ENCODE results near the gene JAG1.
A peak's percentile ranks its signal among the peaks of the same experiment; 100 is the strongest.

The JAG1 gene

GRCh38 chr20:10667560-10668167, 6.1 kb downstream of the JAG1 start:
- no peak for DNase-seq
- peaks cover 19 to 32% of the 10 kb centered on the region in 2 experiments for H3K4me1 ChIP-seq (ENCODE audit: control insufficient read depth in 1 of 2, insufficient read depth in 2 of 2, low read length in 2 of 2)
- no peak overlapping the region for H2AFZ ChIP-seq (ENCODE audit: insufficient read depth, low read length, poor library complexity)

GRCh38 chr20:10667077-10667401, 6.8 kb downstream of the JAG1 start:
- H3K23ac ChIP-seq (ENCODE audit: low read length) = no peak overlapping the region
- H2AK5ac ChIP-seq (ENCODE audit: low read length) = no peak overlapping the region
- peak overlapping the region; percentile 29 for H3K14ac ChIP-seq (ENCODE audit: low read length)
- no peak overlapping the region for H4K8ac ChIP-seq (ENCODE audit: low read depth, low read length)
- peak overlapping the region; percentile 34 for H2BK12ac ChIP-seq (ENCODE audit: low read length)
- no peak overlapping the region for H3K4ac ChIP-seq (ENCODE audit: low read depth, low read length)
- no peaks in the 10 kb centered on the region for H3K27me3 ChIP-seq (ENCODE audit: insufficient read depth, low read length)
- H3K9me3 ChIP-seq (ENCODE audit: insufficient read depth, low read depth, low read length) = peaks cover 2% of the 10 kb centered on the region
- no peak overlapping the region for H3K4me3 ChIP-seq (ENCODE audit: low read depth, low read length)
- H2BK120ac ChIP-seq (ENCODE audit: insufficient read depth, low read length, poor library complexity) = no peak overlapping the region
- peaks cover 1% of the 10 kb centered on the region for H3K79me2 ChIP-seq (ENCODE audit: control insufficient read depth, insufficient read depth, low read length, poor library complexity)
- H3K27ac ChIP-seq (ENCODE audit: low read depth, low read length) = peak overlapping the region; percentile 69
- no peak overlapping the region for H2AFZ ChIP-seq (ENCODE audit: insufficient read depth, low read length, poor library complexity)
- H2BK5ac ChIP-seq (ENCODE audit: low read depth, low read length, poor library complexity) = no peak overlapping the region
- no peak overlapping the region for H3K9ac ChIP-seq (ENCODE audit: low read length)
- WGBS (ENCODE audit: extremely low coverage, insufficient coverage, insufficient read length) = no CpG with 5 or more reads among the region's 21 CpGs
- H3K36me3 ChIP-seq (ENCODE audit: control insufficient read depth in 1 of 2, insufficient read depth in 2 of 2, low read length in 2 of 2) = peaks cover 21 to 51% of the 10 kb centered on the region in 2 experiments
- no peak overlapping the region for H3K18ac ChIP-seq (ENCODE audit: low read length)
- peaks cover 24 to 37% of the 10 kb centered on the region in 2 experiments for H3K4me1 ChIP-seq (ENCODE audit: control insufficient read depth in 1 of 2, insufficient read depth in 2 of 2, low read length in 2 of 2)
- no peak for DNase-seq
- peaks cover 9% of the 10 kb centered on the region for H3K79me1 ChIP-seq (ENCODE audit: low read length)
- H4K91ac ChIP-seq (ENCODE audit: low read depth, low read length) = peak overlapping the region; percentile 50
- no peak overlapping the region for H3K4me2 ChIP-seq (ENCODE audit: low read length)
- no peak overlapping the region for H4K12ac ChIP-seq (ENCODE audit: low read depth, low read length)

More at GRCh38 chr20:10667560-10668167, 6.1 kb downstream of the JAG1 start:
- H3K27ac ChIP-seq (ENCODE audit: low read depth, low read length) = no peak overlapping the region
- peaks cover 8% of the 10 kb centered on the region for H3K79me2 ChIP-seq (ENCODE audit: control insufficient read depth, insufficient read depth, low read length, poor library complexity)
- H3K14ac ChIP-seq (ENCODE audit: low read length) = no peak overlapping the region
- H3K4me2 ChIP-seq (ENCODE audit: low read length) = no peak overlapping the region
- peaks cover 19 to 47% of the 10 kb centered on the region in 2 experiments for H3K36me3 ChIP-seq (ENCODE audit: control insufficient read depth in 1 of 2, insufficient read depth in 2 of 2, low read length in 2 of 2)
- no peak overlapping the region for H2BK12ac ChIP-seq (ENCODE audit: low read length)
- H4K8ac ChIP-seq (ENCODE audit: low read depth, low read length) = no peak overlapping the region
- no peaks in the 10 kb centered on the region for H3K27me3 ChIP-seq (ENCODE audit: insufficient read depth, low read length)
- WGBS (ENCODE audit: extremely low coverage, insufficient coverage, insufficient read length) = no CpG with 5 or more reads among the region's 6 CpGs
- no peak overlapping the region for H3K4me3 ChIP-seq (ENCODE audit: low read depth, low read length)
- no peak overlapping the region for H3K18ac ChIP-seq (ENCODE audit: low read length)
- H2AK5ac ChIP-seq (ENCODE audit: low read length) = no peak overlapping the region
- no peak overlapping the region for H3K23ac ChIP-seq (ENCODE audit: low read length)
- H2BK5ac ChIP-seq (ENCODE audit: low read depth, low read length, poor library complexity) = no peak overlapping the region
- no peak overlapping the region for H4K91ac ChIP-seq (ENCODE audit: low read depth, low read length)
- H3K9me3 ChIP-seq (ENCODE audit: insufficient read depth, low read depth, low read length) = peaks cover 1% of the 10 kb centered on the region
- H3K4ac ChIP-seq (ENCODE audit: low read depth, low read length) = no peak overlapping the region
- H3K9ac ChIP-seq (ENCODE audit: low read length) = no peak overlapping the region
- no peak overlapping the region for H2BK120ac ChIP-seq (ENCODE audit: insufficient read depth, low read length, poor library complexity)
- H3K79me1 ChIP-seq (ENCODE audit: low read length) = peaks cover 16% of the 10 kb centered on the region
- no peak overlapping the region for H4K12ac ChIP-seq (ENCODE audit: low read depth, low read length)

GRCh38 chr20:10666221-10667076, 7.3 kb downstream of the JAG1 start:
- H3K23ac ChIP-seq (ENCODE audit: low read length) = no peak overlapping the region

GRCh38 chr20:10665791-10666190, 8.0 kb downstream of the JAG1 start:
- no peak overlapping the region for H4K12ac ChIP-seq (ENCODE audit: low read depth, low read length)
- peaks cover 27 to 61% of the 10 kb centered on the region in 2 experiments for H3K36me3 ChIP-seq (ENCODE audit: control insufficient read depth in 1 of 2, insufficient read depth in 2 of 2, low read length in 2 of 2)
- H3K4me2 ChIP-seq (ENCODE audit: low read length) = no peak overlapping the region
- DNase-seq = no peak
- no peak overlapping the region for H4K91ac ChIP-seq (ENCODE audit: low read depth, low read length)
- no peak overlapping the region for H3K9ac ChIP-seq (ENCODE audit: low read length)
- no peak overlapping the region for H3K23ac ChIP-seq (ENCODE audit: low read length)
- H3K27me3 ChIP-seq (ENCODE audit: insufficient read depth, low read length) = no peaks in the 10 kb centered on the region
- H3K9me3 ChIP-seq (ENCODE audit: insufficient read depth, low read depth, low read length) = peaks cover 5% of the 10 kb centered on the region
- H2AK5ac ChIP-seq (ENCODE audit: low read length) = no peak overlapping the region
- peaks cover 8% of the 10 kb centered on the region for H3K79me1 ChIP-seq (ENCODE audit: low read length)
- no peak overlapping the region for H3K4ac ChIP-seq (ENCODE audit: low read depth, low read length)
- H3K14ac ChIP-seq (ENCODE audit: low read length) = peak overlapping the region; percentile 11
- H4K8ac ChIP-seq (ENCODE audit: low read depth, low read length) = no peak overlapping the region
- H3K4me1 ChIP-seq (ENCODE audit: control insufficient read depth in 1 of 2, insufficient read depth in 2 of 2, low read length in 2 of 2) = peaks cover 22 to 36% of the 10 kb centered on the region in 2 experiments
- peak overlapping the region; percentile 50 for H3K18ac ChIP-seq (ENCODE audit: low read length)
- no peak overlapping the region for H3K4me3 ChIP-seq (ENCODE audit: low read depth, low read length)
- H3K79me2 ChIP-seq (ENCODE audit: control insufficient read depth, insufficient read depth, low read length, poor library complexity) = no peaks in the 10 kb centered on the region
- no CpG with 5 or more reads among the region's 6 CpGs for WGBS (ENCODE audit: extremely low coverage, insufficient coverage, insufficient read length)
- H3K27ac ChIP-seq (ENCODE audit: low read depth, low read length) = peak overlapping the region; percentile 71
- no peak overlapping the region for H2BK120ac ChIP-seq (ENCODE audit: insufficient read depth, low read length, poor library complexity)
- H2AFZ ChIP-seq (ENCODE audit: insufficient read depth, low read length, poor library complexity) = no peak overlapping the region
- peak overlapping the region; percentile 53 for H2BK12ac ChIP-seq (ENCODE audit: low read length)
- H2BK5ac ChIP-seq (ENCODE audit: low read depth, low read length, poor library complexity) = no peak overlapping the region

More at GRCh38 chr20:10666221-10667076, 7.3 kb downstream of the JAG1 start:
- no peak overlapping the region for H3K4me3 ChIP-seq (ENCODE audit: low read depth, low read length)
- H3K4me1 ChIP-seq (ENCODE audit: control insufficient read depth in 1 of 2, insufficient read depth in 2 of 2, low read length in 2 of 2) = peaks cover 23 to 35% of the 10 kb centered on the region in 2 experiments
- WGBS (ENCODE audit: extremely low coverage, insufficient coverage, insufficient read length) = no CpG with 5 or more reads among the region's 7 CpGs
- DNase-seq = no peak
- no peak overlapping the region for H2AK5ac ChIP-seq (ENCODE audit: low read length)
- peaks cover 2% of the 10 kb centered on the region for H3K9me3 ChIP-seq (ENCODE audit: insufficient read depth, low read depth, low read length)
- peak overlapping the region; percentile 28 for H4K8ac ChIP-seq (ENCODE audit: low read depth, low read length)
- H4K91ac ChIP-seq (ENCODE audit: low read depth, low read length) = peak overlapping the region; percentile 34
- no peak overlapping the region for H2AFZ ChIP-seq (ENCODE audit: insufficient read depth, low read length, poor library complexity)
- no peak overlapping the region for H2BK120ac ChIP-seq (ENCODE audit: insufficient read depth, low read length, poor library complexity)
- peaks cover 8% of the 10 kb centered on the region for H3K79me1 ChIP-seq (ENCODE audit: low read length)
- peak overlapping the region; percentile 37 for H3K18ac ChIP-seq (ENCODE audit: low read length)
- no peak overlapping the region for H3K4me2 ChIP-seq (ENCODE audit: low read length)
- peak overlapping the region; percentile 12 for H3K4ac ChIP-seq (ENCODE audit: low read depth, low read length)
- H4K12ac ChIP-seq (ENCODE audit: low read depth, low read length) = no peak overlapping the region
- H3K9ac ChIP-seq (ENCODE audit: low read length) = no peak overlapping the region
- H3K27ac ChIP-seq (ENCODE audit: low read depth, low read length) = peak overlapping the region; percentile 71
- H3K79me2 ChIP-seq (ENCODE audit: control insufficient read depth, insufficient read depth, low read length, poor library complexity) = no peaks in the 10 kb centered on the region
- no peaks in the 10 kb centered on the region for H3K27me3 ChIP-seq (ENCODE audit: insufficient read depth, low read length)
- peak overlapping the region; percentile 29 for H3K14ac ChIP-seq (ENCODE audit: low read length)
- H2BK12ac ChIP-seq (ENCODE audit: low read length) = peak overlapping the region; percentile 34
- H3K36me3 ChIP-seq (ENCODE audit: control insufficient read depth in 1 of 2, insufficient read depth in 2 of 2, low read length in 2 of 2) = peaks cover 24 to 57% of the 10 kb centered on the region in 2 experiments
- peak overlapping the region; percentile 27 for H2BK5ac ChIP-seq (ENCODE audit: low read depth, low read length, poor library complexity)
